Parathyroid adenoma (tissue), 2 donors: ENCODE results near the gene TADA2B.

Experiments used
- H2AFZ ChIP-seq: fragments of 300-600 bp; sonication (generic); one replicate; pipeline ENCODE4 v1.7.0; 2017; ENCODE audit warnings: antibody characterized with exemption, mild to moderate bottlenecking
- H3K27ac ChIP-seq: fragments of 300-600 bp; sonication (generic); one replicate; pipeline ENCODE4 v1.7.0; 2017
- H3K27me3 ChIP-seq: fragments of 300-600 bp; sonication (generic); one replicate; pipeline ENCODE4 v1.7.0; 2017; ENCODE audit warnings: low read length; ENCODE audit not compliant: control insufficient read depth, insufficient read depth
- H3K36me3 ChIP-seq: fragments of 300-600 bp; sonication (generic); one replicate; pipeline ENCODE4 v1.7.0; 2017; ENCODE audit warnings: low read length; ENCODE audit not compliant: control insufficient read depth, insufficient read depth
- H3K4me1 ChIP-seq: fragments of 300-600 bp; sonication (generic); one replicate; pipeline ENCODE4 v1.7.0; 2017; ENCODE audit warnings: control low read depth
- H3K4me2 ChIP-seq: fragments of 300-600 bp; sonication (generic); one replicate; pipeline ENCODE4 v1.7.0; 2017; ENCODE audit warnings: low read length
- H3K4me3 ChIP-seq: fragments of 300-600 bp; sonication (generic); one replicate; pipeline ENCODE4 v1.7.0; 2017; ENCODE audit warnings: low read depth, low read length
- H3K79me2 ChIP-seq: fragments of 300-600 bp; sonication (generic); one replicate; pipeline ENCODE4 v1.7.0; 2017; ENCODE audit warnings: control low read depth
- H3K9ac ChIP-seq: fragments of 300-600 bp; sonication (generic); one replicate; pipeline ENCODE4 v1.7.0; 2017; ENCODE audit warnings: mild to moderate bottlenecking
- H3K9me3 ChIP-seq: fragments of 300-600 bp; sonication (generic); one replicate; pipeline ENCODE4 v1.7.0; 2017; ENCODE audit warnings: low read length; ENCODE audit not compliant: control insufficient read depth
- CTCF ChIP-seq: fragments of 300-600 bp; sonication (generic); IDR thresholded peaks from one replicate; pipeline ENCODE4 v1.7.0; 2017; ENCODE audit warnings: antibody characterized with exemption, mild to moderate bottlenecking
- donor health status: primary hyperparathyroidism.

TADA2B gene

GRCh38 chr4:7024336-7024890, 18.8 kb upstream of the TADA2B start:
- Histone ChIP-seq H3K4me1 (no peaks in the 10 kb centered on the region), H3K36me3 (no peaks in the 10 kb centered on the region)
- TF ChIP-seq CTCF, result no peak

GRCh38 chr4:7025040-7025602, 18.1 kb upstream of the TADA2B start:
- no peaks in the 10 kb centered on the region for H3K79me2 ChIP-seq
- no peak overlapping the region for H2AFZ ChIP-seq
- TF ChIP-seq CTCF, result no peak
- no peaks in the 10 kb centered on the region for H3K9me3 ChIP-seq
- H3K4me3 ChIP-seq, result no peak overlapping the region
- H3K9ac ChIP-seq, result no peak overlapping the region
- no peak overlapping the region for H3K27ac ChIP-seq
- no peaks in the 10 kb centered on the region for H3K4me1 ChIP-seq
- H3K4me2 ChIP-seq, result no peak overlapping the region
- H3K36me3 ChIP-seq, result no peaks in the 10 kb centered on the region
- no peaks in the 10 kb centered on the region for H3K27me3 ChIP-seq

More at GRCh38 chr4:7024336-7024890, 18.8 kb upstream of the TADA2B start:
- Histone ChIP-seq H3K27me3 (no peaks in the 10 kb centered on the region), H2AFZ (no peak overlapping the region), H3K9ac (no peak overlapping the region), H3K27ac (no peak overlapping the region), H3K9me3 (no peaks in the 10 kb centered on the region), H3K79me2 (no peaks in the 10 kb centered on the region), H3K4me3 (no peak overlapping the region), H3K4me2 (no peak overlapping the region)

- Histone ChIP-seq H3K9ac (no peak overlapping the region), H3K27me3 (no peaks in the 10 kb centered on the region), H3K4me1 (no peaks in the 10 kb centered on the region), H3K9me3 (no peaks in the 10 kb centered on the region), H3K79me2 (no peaks in the 10 kb centered on the region), H2AFZ (no peak overlapping the region), H3K36me3 (no peaks in the 10 kb centered on the region), H3K4me2 (no peak overlapping the region), H3K4me3 (no peak overlapping the region), H3K27ac (no peak overlapping the region)
- no peak for TF ChIP-seq CTCF
Observed at GRCh38 chr4:7026107-7026506, 17.1 kb upstream of the TADA2B start.

- no peak overlapping the region for H3K27ac ChIP-seq
- no peak overlapping the region for H2AFZ ChIP-seq
- no peaks in the 10 kb centered on the region for H3K4me1 ChIP-seq
- no peak for TF ChIP-seq CTCF
- H3K9ac ChIP-seq, result no peak overlapping the region
- H3K36me3 ChIP-seq, result no peaks in the 10 kb centered on the region
- no peak overlapping the region for H3K4me2 ChIP-seq
- H3K27me3 ChIP-seq, result no peaks in the 10 kb centered on the region
- no peak overlapping the region for H3K4me3 ChIP-seq
- H3K9me3 ChIP-seq, result no peaks in the 10 kb centered on the region
- H3K79me2 ChIP-seq, result no peaks in the 10 kb centered on the region
Observed at GRCh38 chr4:7027284-7027683, 15.9 kb upstream of the TADA2B start.

GRCh38 chr4:7027913-7028312, 15.3 kb upstream of the TADA2B start:
- no peak overlapping the region for H3K9ac ChIP-seq
- no peaks in the 10 kb centered on the region for H3K9me3 ChIP-seq
- TF ChIP-seq CTCF, result no peak
- no peak overlapping the region for H3K4me3 ChIP-seq
- H3K27ac ChIP-seq, result no peak overlapping the region
- H2AFZ ChIP-seq, result no peak overlapping the region
- H3K79me2 ChIP-seq, result no peaks in the 10 kb centered on the region
- no peaks in the 10 kb centered on the region for H3K27me3 ChIP-seq
- H3K4me1 ChIP-seq, result no peaks in the 10 kb centered on the region
- no peak overlapping the region for H3K4me2 ChIP-seq
- no peaks in the 10 kb centered on the region for H3K36me3 ChIP-seq
